Lung (tissue), 12 donors: ENCODE data around the gene PRDM16. TPM values are rescaled to one million over a fixed set of nuclear protein-coding genes. Genes with fewer than 3 reads are reported as not detected.

ENCODE experiments used
- ATAC-seq: fragments of 200-7000 bp; cut with Tn5 transposase; one replicate; pipeline ENCODE4 v1.9.1; 2020; ENCODE audit warnings: moderate number of reproducible peaks; ENCODE audit not compliant: insufficient read depth, low FRiP score
- DNase-seq, 3 donors: peaks; one replicate each; pipeline ENCODE4 v3.0.0-alpha.2; 2013 to 2017
- H3K27ac ChIP-seq, 2 donors: one replicate each; pipeline ENCODE4 v1.5.1; 2013; ENCODE audit warnings: mild to moderate bottlenecking in 2 of 2, moderate library complexity in 2 of 2, control low read depth in 1 of 2, inconsistent platforms in 1 of 2, low read depth in 1 of 2, low read length in 1 of 2
- H3K27me3 ChIP-seq, 3 donors: one replicate each; pipeline ENCODE4 v1.5.1; 2013; ENCODE audit warnings: low read length in 2 of 3; ENCODE audit not compliant: control insufficient read depth in 3 of 3, insufficient read depth in 3 of 3
- H3K36me3 ChIP-seq, 4 donors: one replicate each; pipeline ENCODE4 v1.5.1; 2013; ENCODE audit warnings: low read length in 4 of 4, mild to moderate bottlenecking in 1 of 4, moderate library complexity in 1 of 4; ENCODE audit not compliant: control insufficient read depth in 4 of 4, insufficient read depth in 4 of 4
- H3K4me1 ChIP-seq, 5 donors: one replicate each; pipeline ENCODE4 v1.5.1; 2013; ENCODE audit warnings: low read length in 5 of 5, mild to moderate bottlenecking in 2 of 5, moderate library complexity in 1 of 5; ENCODE audit not compliant: control insufficient read depth in 5 of 5, insufficient read depth in 5 of 5
- H3K4me3 ChIP-seq: one replicate; pipeline ENCODE4 v1.5.1; 2013; ENCODE audit warnings: mild to moderate bottlenecking, control low read depth, moderate library complexity
- H3K9ac ChIP-seq, 2 donors: one replicate each; pipeline ENCODE4 v1.5.1; 2013; ENCODE audit warnings: low read length in 2 of 2, control low read depth in 1 of 2; ENCODE audit not compliant: insufficient read depth in 1 of 2
- H3K9me3 ChIP-seq, 4 donors: one replicate each; pipeline ENCODE4 v1.5.1; 2013; ENCODE audit warnings: low read length in 3 of 4, mild to moderate bottlenecking in 1 of 4, moderate library complexity in 1 of 4; ENCODE audit not compliant: control insufficient read depth in 4 of 4, insufficient read depth in 3 of 4
- WGBS, 2 donors: extraction: QIAGEN DNeasy Blood & Tissue Kit; methylation state at CpG; one replicate each; pipeline ENCODE4 v1.1.7; 2013; 5-methylcytosine and 5-hydroxymethylcytosine counted together
- polyA plus RNA-seq, 2 donors: library from polyadenylated mRNA; stranded (reverse); fragments of 200-250 nt; gene quantifications; one replicate each; pipeline ENCODE4 v1.2.1, GENCODE V29; 2013
- total RNA-seq, 2 donors: library from RNA; depleted of rRNA in 1 of 2; stranded (reverse); fragments of >200 nt in 1 of 2; gene quantifications; one replicate each; pipeline ENCODE4 v1.2.1, GENCODE V29; 2014 to 2021
- TF ChIP-seq, protein P1 (sequence below): IDR thresholded peaks from 2 replicates; pipeline ENCODE4 v1.5.1; 2012; ENCODE audit warnings: mild to moderate bottlenecking; ENCODE audit errors: control extremely low read depth, extremely low read depth
- donor health status: control.
- donor health status: control.
- donor health status: Bipolar disorder and iron deficiency.
- donor health status: healthy.
- donor health status: DM: yes; HTN: yes; CAD: no.

PRDM16 gene
- total and polyA plus RNA-seq, 4 donors = 2.4 to 36.5 (median 13.1) TPM

- H3K9ac ChIP-seq = no peak overlapping the region
- TF ChIP-seq, protein P1, sequence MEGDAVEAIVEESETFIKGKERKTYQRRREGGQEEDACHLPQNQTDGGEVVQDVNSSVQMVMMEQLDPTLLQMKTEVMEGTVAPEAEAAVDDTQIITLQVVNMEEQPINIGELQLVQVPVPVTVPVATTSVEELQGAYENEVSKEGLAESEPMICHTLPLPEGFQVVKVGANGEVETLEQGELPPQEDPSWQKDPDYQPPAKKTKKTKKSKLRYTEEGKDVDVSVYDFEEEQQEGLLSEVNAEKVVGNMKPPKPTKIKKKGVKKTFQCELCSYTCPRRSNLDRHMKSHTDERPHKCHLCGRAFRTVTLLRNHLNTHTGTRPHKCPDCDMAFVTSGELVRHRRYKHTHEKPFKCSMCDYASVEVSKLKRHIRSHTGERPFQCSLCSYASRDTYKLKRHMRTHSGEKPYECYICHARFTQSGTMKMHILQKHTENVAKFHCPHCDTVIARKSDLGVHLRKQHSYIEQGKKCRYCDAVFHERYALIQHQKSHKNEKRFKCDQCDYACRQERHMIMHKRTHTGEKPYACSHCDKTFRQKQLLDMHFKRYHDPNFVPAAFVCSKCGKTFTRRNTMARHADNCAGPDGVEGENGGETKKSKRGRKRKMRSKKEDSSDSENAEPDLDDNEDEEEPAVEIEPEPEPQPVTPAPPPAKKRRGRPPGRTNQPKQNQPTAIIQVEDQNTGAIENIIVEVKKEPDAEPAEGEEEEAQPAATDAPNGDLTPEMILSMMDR = no peak
- H3K9me3 ChIP-seq = no peaks in the 10 kb centered on the region
- peaks cover 0 to 2% (median 0%) of the 10 kb centered on the region in 4 donors for H3K36me3 ChIP-seq
- no peak overlapping the region for H3K27ac ChIP-seq
- no peak for DNase-seq
- H3K4me1 ChIP-seq = no peaks in the 10 kb centered on the region
- H3K4me3 ChIP-seq = no peak overlapping the region
- 80 to 92% methylated on average over 17 of the region's 17 CpGs for WGBS, 2 donors
- H3K27me3 ChIP-seq = no peaks in the 10 kb centered on the region
- ATAC-seq = no peak
Observed at GRCh38 chr1:3431686-3432085, 362.7 kb downstream of the PRDM16 start.

DNA sequence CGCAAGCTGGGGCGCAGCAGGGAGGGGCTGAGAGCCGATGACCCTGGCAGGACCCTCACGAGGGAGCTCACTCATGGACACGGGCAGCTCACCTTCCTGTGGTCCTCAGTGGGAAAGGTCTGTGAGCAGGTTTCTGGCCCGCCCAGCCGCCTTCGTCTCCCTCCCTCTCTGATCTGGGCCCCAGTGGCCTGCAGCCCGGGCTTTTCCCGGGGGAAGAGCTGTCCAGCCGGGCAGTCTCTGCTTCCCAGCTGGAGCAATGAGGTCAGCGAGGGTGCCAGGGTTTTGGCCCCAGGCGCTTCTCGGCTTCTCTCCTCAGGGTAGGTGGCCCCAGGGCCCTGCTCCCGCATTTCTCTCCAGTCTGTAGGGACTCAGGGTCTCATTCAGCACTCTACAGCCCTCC lies 363.3 kb downstream of the PRDM16 start:
- ATAC-seq (no peak), DNase-seq (no peak)
- H3K27ac ChIP-seq = no peak overlapping the region
- no peak overlapping the region for H3K9ac ChIP-seq
- no peaks in the 10 kb centered on the region for H3K27me3 ChIP-seq
- TF ChIP-seq, protein P1 = no peak
- H3K4me1 ChIP-seq = no peaks in the 10 kb centered on the region
- peaks cover 0 to 2% (median 0%) of the 10 kb centered on the region in 4 donors for H3K36me3 ChIP-seq
- no peaks in the 10 kb centered on the region for H3K9me3 ChIP-seq
- 72 to 79% methylated on average over 15 of the region's 15 CpGs for WGBS, 2 donors
- no peak overlapping the region for H3K4me3 ChIP-seq

DNA sequence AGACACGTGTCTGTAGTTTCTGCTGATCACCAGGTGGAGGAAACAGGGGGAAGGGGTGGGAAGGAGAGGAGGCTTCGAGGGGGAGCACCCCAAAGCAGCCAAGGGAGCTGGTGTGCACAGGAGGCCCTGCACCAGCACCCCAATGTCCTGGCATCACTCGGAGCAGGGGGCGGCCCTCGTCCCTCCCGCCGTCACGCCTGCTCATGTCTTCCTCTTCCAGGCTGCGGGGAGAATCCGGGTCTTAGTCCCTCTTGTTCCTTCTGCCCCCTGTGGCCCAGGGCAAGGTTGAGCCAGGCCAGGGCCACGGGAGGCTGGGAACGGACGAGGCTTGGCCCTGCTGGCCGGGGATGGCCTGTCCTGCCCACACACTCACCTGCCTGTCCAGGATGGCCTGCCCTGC lies 364.1 kb downstream of the PRDM16 start:
- DNase-seq = no peak
- Histone ChIP-seq H3K4me1 (no peaks in the 10 kb centered on the region), H3K9ac (no peak overlapping the region), H3K9me3 (no peaks in the 10 kb centered on the region), H3K27me3 (no peaks in the 10 kb centered on the region), H3K36me3 (peaks cover 0 to 2% (median 0%) of the 10 kb centered on the region in 4 donors), H3K27ac (no peak overlapping the region), H3K4me3 (no peak overlapping the region)
- no peak for ATAC-seq
- TF ChIP-seq, protein P1 = no peak
- WGBS, 2 donors = 87 to 89% methylated on average over 12 to 14 of the region's 14 CpGs
